Measurements from ENCODE around the gene PIGS. TPM values are rescaled to one million over a fixed set of nuclear protein-coding genes. Genes with fewer than 3 reads are reported as not detected.
"Not testable (repeated sequence)": the region's sequence is repeated elsewhere in the genome, so short reads cannot be mapped to it uniquely, and the experiment has no call there.

The PIGS gene
- total RNA-seq, 1 donor from 2014 or later, result 65.0 TPM

DNA sequence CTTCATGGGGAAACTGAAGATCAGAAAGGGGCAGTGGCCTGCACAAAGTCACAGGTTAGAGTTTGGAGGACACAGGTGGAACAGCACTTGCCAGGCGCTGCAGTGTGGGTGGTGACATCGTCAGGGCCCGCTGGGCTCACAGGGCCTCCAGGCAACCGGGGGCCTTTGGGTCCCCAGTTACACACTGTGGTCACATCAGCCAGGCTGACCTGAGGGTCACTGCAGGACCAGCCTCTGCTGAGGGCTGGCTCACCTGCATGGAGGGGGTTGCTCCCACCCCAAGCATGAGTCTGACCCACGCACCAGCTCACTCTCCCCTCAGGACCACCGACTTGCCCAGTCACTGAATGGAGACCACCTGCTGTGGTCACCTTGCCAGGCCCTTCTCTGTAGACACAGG, 48.1 kb downstream of the PIGS start:
- Mint-ChIP-seq H3K4me3 (ENCODE audit: low read depth) (no peak overlapping the region), H3K4me1 (ENCODE audit: low read depth) (peaks cover 17% of the 10 kb centered on the region), H3K36me3 (ENCODE audit: insufficient read depth) (no peaks in the 10 kb centered on the region), H3K9me3 (ENCODE audit: low read depth) (no peaks in the 10 kb centered on the region), H3K27me3 (peaks cover 15% of the 10 kb centered on the region), H3K27ac (peak overlapping the region; percentile 62)
- DNase-seq (ENCODE audit: low spot score, unreplicated experiment), result no peak
- TF ChIP-seq, protein P1, sequence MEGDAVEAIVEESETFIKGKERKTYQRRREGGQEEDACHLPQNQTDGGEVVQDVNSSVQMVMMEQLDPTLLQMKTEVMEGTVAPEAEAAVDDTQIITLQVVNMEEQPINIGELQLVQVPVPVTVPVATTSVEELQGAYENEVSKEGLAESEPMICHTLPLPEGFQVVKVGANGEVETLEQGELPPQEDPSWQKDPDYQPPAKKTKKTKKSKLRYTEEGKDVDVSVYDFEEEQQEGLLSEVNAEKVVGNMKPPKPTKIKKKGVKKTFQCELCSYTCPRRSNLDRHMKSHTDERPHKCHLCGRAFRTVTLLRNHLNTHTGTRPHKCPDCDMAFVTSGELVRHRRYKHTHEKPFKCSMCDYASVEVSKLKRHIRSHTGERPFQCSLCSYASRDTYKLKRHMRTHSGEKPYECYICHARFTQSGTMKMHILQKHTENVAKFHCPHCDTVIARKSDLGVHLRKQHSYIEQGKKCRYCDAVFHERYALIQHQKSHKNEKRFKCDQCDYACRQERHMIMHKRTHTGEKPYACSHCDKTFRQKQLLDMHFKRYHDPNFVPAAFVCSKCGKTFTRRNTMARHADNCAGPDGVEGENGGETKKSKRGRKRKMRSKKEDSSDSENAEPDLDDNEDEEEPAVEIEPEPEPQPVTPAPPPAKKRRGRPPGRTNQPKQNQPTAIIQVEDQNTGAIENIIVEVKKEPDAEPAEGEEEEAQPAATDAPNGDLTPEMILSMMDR (IDR thresholded peaks at IDR 0.05; ENCODE audit: unreplicated experiment), result no peak

DNA sequence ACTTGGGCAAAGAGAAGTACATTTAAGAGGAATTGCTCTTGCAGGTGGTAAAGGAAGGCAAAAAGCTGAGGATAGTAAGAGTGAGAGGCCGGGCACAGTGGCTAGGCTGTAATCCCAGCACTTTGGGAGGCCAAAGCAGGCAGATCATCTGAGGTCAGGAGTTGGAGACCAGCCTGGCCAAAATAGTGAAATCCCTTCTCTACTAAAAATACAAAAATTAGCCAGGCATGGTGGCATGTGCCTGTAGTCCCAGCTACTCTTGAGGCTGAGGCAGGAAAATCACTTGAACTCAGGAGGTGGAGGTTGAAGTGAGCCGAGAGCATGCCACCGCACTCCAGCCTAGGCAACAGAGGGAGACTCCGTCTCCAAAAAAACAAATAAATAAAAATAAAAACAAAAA, 49.0 kb downstream of the PIGS start:
- not testable (repeated sequence) for H3K9me3 Mint-ChIP-seq (ENCODE audit: low read depth); H3K4me3 Mint-ChIP-seq (ENCODE audit: low read depth); DNase-seq (ENCODE audit: low spot score, unreplicated experiment); H3K36me3 Mint-ChIP-seq (ENCODE audit: insufficient read depth); H3K27ac Mint-ChIP-seq
- peaks cover 17% of the 10 kb centered on the region for H3K4me1 Mint-ChIP-seq (ENCODE audit: low read depth)
- H3K27me3 Mint-ChIP-seq, result peaks cover 15% of the 10 kb centered on the region

DNA sequence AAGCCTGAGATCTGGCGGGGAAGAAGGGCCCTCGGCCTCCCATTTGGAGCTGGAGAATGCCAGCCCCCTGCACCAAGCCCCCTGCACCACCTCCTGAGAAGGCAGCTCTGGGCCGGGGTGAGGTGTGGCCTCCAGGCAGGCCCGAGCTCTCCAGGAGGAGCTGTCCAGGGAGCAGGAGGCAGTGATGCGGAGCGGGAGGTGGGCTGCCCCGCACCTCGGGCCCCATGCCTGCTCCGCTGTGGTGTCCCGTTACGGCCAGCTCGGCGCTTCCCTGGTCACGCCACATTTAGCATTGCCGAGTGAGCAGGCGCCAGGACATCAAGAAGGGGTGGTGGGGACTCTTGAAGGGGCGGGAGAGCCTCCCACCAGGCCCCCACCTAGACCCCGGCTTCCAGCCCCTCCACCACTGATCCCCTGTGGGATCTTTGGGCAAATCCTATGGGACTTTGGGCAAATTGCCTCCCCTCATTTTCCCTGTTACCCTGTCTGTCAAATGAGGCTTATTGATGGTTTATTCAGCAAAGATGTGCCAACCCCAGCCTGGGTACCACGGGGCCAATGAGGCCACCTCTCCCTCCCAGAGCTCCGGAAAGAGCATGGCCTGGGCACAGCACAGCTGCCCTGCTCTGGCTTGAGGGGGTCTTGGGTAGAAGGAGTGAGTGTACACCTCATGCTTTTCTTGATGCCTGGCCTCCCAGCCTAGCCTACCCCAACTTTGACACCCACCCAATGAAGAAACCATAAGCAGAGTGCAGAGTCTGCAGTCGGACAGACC, 49.8 kb downstream of the PIGS start:
- TF ChIP-seq, protein P1 (IDR thresholded peaks at IDR 0.05; ENCODE audit: unreplicated experiment), result no peak
- H3K36me3 Mint-ChIP-seq (ENCODE audit: insufficient read depth), result no peaks in the 10 kb centered on the region
- peaks cover 15% of the 10 kb centered on the region for H3K27me3 Mint-ChIP-seq
- DNase-seq (ENCODE audit: low spot score, unreplicated experiment), result no peak
- H3K4me1 Mint-ChIP-seq (ENCODE audit: low read depth), result peaks cover 17% of the 10 kb centered on the region
- H3K9me3 Mint-ChIP-seq (ENCODE audit: low read depth), result no peaks in the 10 kb centered on the region
- H3K27ac Mint-ChIP-seq, result no peak overlapping the region
- H3K4me3 Mint-ChIP-seq (ENCODE audit: low read depth), result no peak overlapping the region

DNA sequence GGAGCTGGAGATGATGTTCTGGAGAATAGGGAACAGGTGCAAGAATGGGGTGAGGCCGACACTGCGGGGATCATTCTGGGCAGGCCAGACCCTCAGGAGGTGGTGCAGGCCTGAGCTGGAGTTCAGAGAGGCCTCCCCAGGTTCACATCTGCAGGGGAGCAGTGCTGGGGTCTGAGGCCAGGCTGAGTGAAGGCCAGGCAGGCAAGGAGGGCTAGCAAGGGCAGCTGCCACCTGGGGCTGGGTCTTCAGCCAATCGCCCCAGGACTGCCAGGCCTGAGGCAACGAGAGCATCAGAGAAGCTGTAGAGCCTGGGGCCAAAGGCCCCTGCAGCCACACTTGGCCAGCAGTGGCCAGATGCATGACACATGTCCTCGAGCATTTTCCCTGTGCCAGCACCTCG, 50.6 kb downstream of the PIGS start:
- TF ChIP-seq, protein P1 (IDR thresholded peaks at IDR 0.05; ENCODE audit: unreplicated experiment), result no peak
- H3K4me3 Mint-ChIP-seq (ENCODE audit: low read depth), result no peak overlapping the region
- no peaks in the 10 kb centered on the region for H3K36me3 Mint-ChIP-seq (ENCODE audit: insufficient read depth)
- peaks cover 15% of the 10 kb centered on the region for H3K27me3 Mint-ChIP-seq
- DNase-seq (ENCODE audit: low spot score, unreplicated experiment), result no peak
- H3K4me1 Mint-ChIP-seq (ENCODE audit: low read depth), result peaks cover 15% of the 10 kb centered on the region
- peaks cover 4% of the 10 kb centered on the region for H3K9me3 Mint-ChIP-seq (ENCODE audit: low read depth)
- H3K27ac Mint-ChIP-seq, result no peak overlapping the region

DNA sequence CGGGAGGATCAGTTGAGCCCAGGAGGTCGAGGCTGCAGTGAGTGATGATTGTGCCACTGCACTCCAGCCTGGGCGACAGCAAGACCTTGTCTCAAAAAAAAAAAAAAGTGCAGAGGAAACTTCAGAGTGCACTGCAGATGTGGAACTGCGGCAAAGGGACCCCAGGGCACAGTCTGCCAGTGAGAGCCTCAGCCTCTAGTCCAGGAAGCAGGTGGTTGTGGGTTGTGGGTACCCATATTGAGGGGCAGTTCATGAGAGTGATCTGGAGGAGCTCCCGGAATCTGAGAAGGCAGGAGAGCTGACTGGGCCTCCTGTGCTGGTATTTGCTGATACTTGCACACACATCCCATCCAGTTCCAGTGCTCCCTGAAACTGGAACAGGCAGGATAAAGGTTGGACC, 52.1 kb downstream of the PIGS start:
- Mint-ChIP-seq H3K4me1 (ENCODE audit: low read depth) (peaks cover 3% of the 10 kb centered on the region), H3K27me3 (peaks cover 15% of the 10 kb centered on the region), H3K9me3 (ENCODE audit: low read depth) (peaks cover 4% of the 10 kb centered on the region), H3K36me3 (ENCODE audit: insufficient read depth) (no peaks in the 10 kb centered on the region), H3K27ac (no peak overlapping the region), H3K4me3 (ENCODE audit: low read depth) (no peak overlapping the region)
- TF ChIP-seq, protein P1 (IDR thresholded peaks at IDR 0.05; ENCODE audit: unreplicated experiment), result no peak
- no peak for DNase-seq (ENCODE audit: low spot score, unreplicated experiment)

DNA sequence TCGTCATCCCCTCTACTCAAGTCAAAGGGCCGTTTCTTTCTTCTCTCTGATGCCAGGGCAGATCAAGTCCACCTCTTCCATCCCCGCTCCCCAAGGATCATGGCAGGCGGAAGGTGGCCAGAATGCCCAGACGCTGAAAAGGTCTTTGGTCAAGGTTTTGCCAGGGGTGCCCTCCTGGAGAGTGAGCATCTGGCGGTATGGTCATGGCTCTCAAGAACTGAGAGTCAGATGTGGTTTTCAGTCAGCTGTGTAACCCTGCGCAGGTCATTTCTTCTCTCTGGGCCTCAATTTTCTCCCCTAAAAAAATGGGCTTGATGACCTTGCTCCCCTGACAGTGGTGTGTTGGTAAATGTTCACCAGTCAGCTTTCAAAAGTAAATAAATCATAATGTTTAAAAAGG, 52.7 kb downstream of the PIGS start:
- Mint-ChIP-seq H3K27ac (no peak overlapping the region), H3K36me3 (ENCODE audit: insufficient read depth) (no peaks in the 10 kb centered on the region), H3K9me3 (ENCODE audit: low read depth) (peaks cover 4% of the 10 kb centered on the region), H3K4me1 (ENCODE audit: low read depth) (peaks cover 2% of the 10 kb centered on the region), H3K4me3 (ENCODE audit: low read depth) (no peak overlapping the region), H3K27me3 (peaks cover 19% of the 10 kb centered on the region)
- DNase-seq (ENCODE audit: low spot score, unreplicated experiment), result no peak
- TF ChIP-seq, protein P1 (IDR thresholded peaks at IDR 0.05; ENCODE audit: unreplicated experiment), result no peak
